ENCODE data around the gene CCNF.

CCNF gene

GRCh38 chr16:2398520-2398919 is 30.7 kb upstream of the CCNF start:
- no peak overlapping the region for H3K4me3 ChIP-seq (ENCODE audit: low read length in 2 of 2)
- no peaks in the 10 kb centered on the region for H3K4me1 ChIP-seq (ENCODE audit: control insufficient read depth, insufficient read depth, low read length)
- H3K9me3 ChIP-seq (ENCODE audit: control insufficient read depth in 2 of 2, low read length in 2 of 2), result no peaks in the 10 kb centered on the region
- no peaks in the 10 kb centered on the region for H3K36me3 ChIP-seq (ENCODE audit: control insufficient read depth in 2 of 2, insufficient read depth in 2 of 2, low read length in 2 of 2)
- no peak overlapping the region for H3K9ac ChIP-seq (ENCODE audit: low read length in 2 of 2)
- no peak overlapping the region for H3K27ac ChIP-seq (ENCODE audit: low read length)
- no peaks in the 10 kb centered on the region for H3K27me3 ChIP-seq (ENCODE audit: control insufficient read depth in 1 of 2, insufficient read depth in 2 of 2, low read length in 2 of 2)

GRCh38 chr16:2404099-2404498 is 25.1 kb upstream of the CCNF start:
- no peak overlapping the region for H3K4me3 ChIP-seq (ENCODE audit: low read length in 2 of 2)
- H3K4me1 ChIP-seq (ENCODE audit: control insufficient read depth, insufficient read depth, low read length), result no peaks in the 10 kb centered on the region
- H3K36me3 ChIP-seq (ENCODE audit: control insufficient read depth in 2 of 2, insufficient read depth in 2 of 2, low read length in 2 of 2), result no peaks in the 10 kb centered on the region
- no peak overlapping the region for H3K9ac ChIP-seq (ENCODE audit: low read length in 2 of 2)
- H3K27me3 ChIP-seq (ENCODE audit: control insufficient read depth in 1 of 2, insufficient read depth in 2 of 2, low read length in 2 of 2), result no peaks in the 10 kb centered on the region
- H3K27ac ChIP-seq (ENCODE audit: low read length), result no peak overlapping the region
- H3K9me3 ChIP-seq (ENCODE audit: control insufficient read depth in 2 of 2, low read length in 2 of 2), result no peaks in the 10 kb centered on the region

GRCh38 chr16:2415085-2415484 is 14.2 kb upstream of the CCNF start:
- Histone ChIP-seq H3K9ac (ENCODE audit: low read length in 2 of 2) (no peak overlapping the region), H3K4me1 (ENCODE audit: control insufficient read depth, insufficient read depth, low read length) (no peaks in the 10 kb centered on the region), H3K9me3 (ENCODE audit: control insufficient read depth in 2 of 2, low read length in 2 of 2) (no peaks in the 10 kb centered on the region), H3K36me3 (ENCODE audit: control insufficient read depth in 2 of 2, insufficient read depth in 2 of 2, low read length in 2 of 2) (no peaks in the 10 kb centered on the region), H3K27me3 (ENCODE audit: control insufficient read depth in 1 of 2, insufficient read depth in 2 of 2, low read length in 2 of 2) (peaks cover 0 to 2% of the 10 kb centered on the region in 2 donors), H3K27ac (ENCODE audit: low read length) (no peak overlapping the region), H3K4me3 (ENCODE audit: low read length in 2 of 2) (no peak overlapping the region)

GRCh38 chr16:2420035-2420434 is 9.2 kb upstream of the CCNF start:
- Histone ChIP-seq H3K27ac (ENCODE audit: low read length) (no peak overlapping the region), H3K9ac (ENCODE audit: low read length in 2 of 2) (no peak overlapping the region), H3K27me3 (ENCODE audit: control insufficient read depth in 1 of 2, insufficient read depth in 2 of 2, low read length in 2 of 2) (peaks cover 0 to 2% of the 10 kb centered on the region in 2 donors), H3K4me3 (ENCODE audit: low read length in 2 of 2) (no peak overlapping the region), H3K9me3 (ENCODE audit: control insufficient read depth in 2 of 2, low read length in 2 of 2) (no peaks in the 10 kb centered on the region), H3K36me3 (ENCODE audit: control insufficient read depth in 2 of 2, insufficient read depth in 2 of 2, low read length in 2 of 2) (no peaks in the 10 kb centered on the region), H3K4me1 (ENCODE audit: control insufficient read depth, insufficient read depth, low read length) (no peaks in the 10 kb centered on the region)

- H3K4me3 ChIP-seq (ENCODE audit: low read length in 2 of 2), result no peak overlapping the region
- H3K27me3 ChIP-seq (ENCODE audit: control insufficient read depth in 1 of 2, insufficient read depth in 2 of 2, low read length in 2 of 2), result no peaks in the 10 kb centered on the region
- no peak overlapping the region for H3K27ac ChIP-seq (ENCODE audit: low read length)
- no peaks in the 10 kb centered on the region for H3K9me3 ChIP-seq (ENCODE audit: control insufficient read depth in 2 of 2, low read length in 2 of 2)
- H3K36me3 ChIP-seq (ENCODE audit: control insufficient read depth in 2 of 2, insufficient read depth in 2 of 2, low read length in 2 of 2), result no peaks in the 10 kb centered on the region
- H3K4me1 ChIP-seq (ENCODE audit: control insufficient read depth, insufficient read depth, low read length), result no peaks in the 10 kb centered on the region
- H3K9ac ChIP-seq (ENCODE audit: low read length in 2 of 2), result no peak overlapping the region
These were observed 7.0 kb upstream of the CCNF start for GRCh38 chr16:2422123-2422867.

GRCh38 chr16:2424061-2425007 is 4.9 kb upstream of the CCNF start:
- no peaks in the 10 kb centered on the region for H3K27me3 ChIP-seq (ENCODE audit: control insufficient read depth in 1 of 2, insufficient read depth in 2 of 2, low read length in 2 of 2)
- no peak overlapping the region for H3K4me3 ChIP-seq (ENCODE audit: low read length in 2 of 2)
- H3K9me3 ChIP-seq (ENCODE audit: control insufficient read depth in 2 of 2, low read length in 2 of 2), result no peaks in the 10 kb centered on the region
- peaks cover 8% of the 10 kb centered on the region for H3K4me1 ChIP-seq (ENCODE audit: control insufficient read depth, insufficient read depth, low read length)
- H3K27ac ChIP-seq (ENCODE audit: low read length), result no peak overlapping the region
- no peaks in the 10 kb centered on the region for H3K36me3 ChIP-seq (ENCODE audit: control insufficient read depth in 2 of 2, insufficient read depth in 2 of 2, low read length in 2 of 2)
- H3K9ac ChIP-seq (ENCODE audit: low read length in 2 of 2), result no peak overlapping the region

GRCh38 chr16:2425008-2425518 is 4.2 kb upstream of the CCNF start:
- H3K27me3 ChIP-seq (ENCODE audit: control insufficient read depth in 1 of 2, insufficient read depth in 2 of 2, low read length in 2 of 2), result no peaks in the 10 kb centered on the region
- no peak overlapping the region for H3K9ac ChIP-seq (ENCODE audit: low read length in 2 of 2)
- H3K9me3 ChIP-seq (ENCODE audit: control insufficient read depth in 2 of 2, low read length in 2 of 2), result no peaks in the 10 kb centered on the region
- H3K4me3 ChIP-seq (ENCODE audit: low read length in 2 of 2), result no peak overlapping the region
- H3K36me3 ChIP-seq (ENCODE audit: control insufficient read depth in 2 of 2, insufficient read depth in 2 of 2, low read length in 2 of 2), result no peaks in the 10 kb centered on the region
- no peak overlapping the region for H3K27ac ChIP-seq (ENCODE audit: low read length)
- peaks cover 11% of the 10 kb centered on the region for H3K4me1 ChIP-seq (ENCODE audit: control insufficient read depth, insufficient read depth, low read length)

- Histone ChIP-seq H3K27me3 (ENCODE audit: control insufficient read depth in 1 of 2, insufficient read depth in 2 of 2, low read length in 2 of 2) (no peaks in the 10 kb centered on the region), H3K4me3 (ENCODE audit: low read length in 2 of 2) (no peak overlapping the region), H3K9me3 (ENCODE audit: control insufficient read depth in 2 of 2, low read length in 2 of 2) (no peaks in the 10 kb centered on the region), H3K27ac (ENCODE audit: low read length) (no peak overlapping the region), H3K9ac (ENCODE audit: low read length in 2 of 2) (no peak overlapping the region), H3K4me1 (ENCODE audit: control insufficient read depth, insufficient read depth, low read length) (peaks cover 14% of the 10 kb centered on the region), H3K36me3 (ENCODE audit: control insufficient read depth in 2 of 2, insufficient read depth in 2 of 2, low read length in 2 of 2) (no peaks in the 10 kb centered on the region)
These were observed 3.3 kb upstream of the CCNF start for GRCh38 chr16:2425825-2426430.

- Histone ChIP-seq H3K27ac (ENCODE audit: low read length) (no peak overlapping the region), H3K4me1 (ENCODE audit: control insufficient read depth, insufficient read depth, low read length) (peaks cover 14% of the 10 kb centered on the region), H3K9me3 (ENCODE audit: control insufficient read depth in 2 of 2, low read length in 2 of 2) (no peaks in the 10 kb centered on the region), H3K4me3 (ENCODE audit: low read length in 2 of 2) (no peak overlapping the region), H3K27me3 (ENCODE audit: control insufficient read depth in 1 of 2, insufficient read depth in 2 of 2, low read length in 2 of 2) (no peaks in the 10 kb centered on the region), H3K9ac (ENCODE audit: low read length in 2 of 2) (no peak overlapping the region), H3K36me3 (ENCODE audit: control insufficient read depth in 2 of 2, insufficient read depth in 2 of 2, low read length in 2 of 2) (no peaks in the 10 kb centered on the region)
These were observed 2.3 kb upstream of the CCNF start for GRCh38 chr16:2426941-2427361.

- Histone ChIP-seq H3K4me3 (ENCODE audit: low read length in 2 of 2) (no peak overlapping the region), H3K9me3 (ENCODE audit: control insufficient read depth in 2 of 2, low read length in 2 of 2) (no peaks in the 10 kb centered on the region), H3K36me3 (ENCODE audit: control insufficient read depth in 2 of 2, insufficient read depth in 2 of 2, low read length in 2 of 2) (no peaks in the 10 kb centered on the region), H3K4me1 (ENCODE audit: control insufficient read depth, insufficient read depth, low read length) (peaks cover 14% of the 10 kb centered on the region), H3K9ac (ENCODE audit: low read length in 2 of 2) (no peak overlapping the region), H3K27me3 (ENCODE audit: control insufficient read depth in 1 of 2, insufficient read depth in 2 of 2, low read length in 2 of 2) (no peaks in the 10 kb centered on the region), H3K27ac (ENCODE audit: low read length) (no peak overlapping the region)
These were observed 1.7 kb upstream of the CCNF start for GRCh38 chr16:2427526-2427925.
